Neutrophil (primary cell): ENCODE results near the gene HCRTR1.

Source experiments
- H3K27ac ChIP-seq: fragments of 200-600 bp; sonication (generic); 2 replicates; pipeline ENCODE4 v1.5.1; 2016; ENCODE audit warnings: mild to moderate bottlenecking, moderate library complexity
- H3K27me3 ChIP-seq: fragments of 200-600 bp; sonication (generic); 2 replicates; pipeline ENCODE4 v1.6.0; 2016; ENCODE audit warnings: mild to moderate bottlenecking
- H3K36me3 ChIP-seq: fragments of 200-600 bp; sonication (generic); 2 replicates; pipeline ENCODE4 v1.5.1; 2017
- H3K4me1 ChIP-seq, 2 experiments: fragments of 200-600 bp in 1 of 2; sonication (generic) in 1 of 2; 1 replicate in 1 of 2; 2 replicates in 1 of 2; pipeline versions ENCODE4 v1.5.1 to v1.6.1; 2013 to 2016; ENCODE audit warnings: low read depth in 1 of 2, low read length in 1 of 2, mild to moderate bottlenecking in 1 of 2, moderate library complexity in 1 of 2; ENCODE audit not compliant: control insufficient read depth in 1 of 2, insufficient read depth in 1 of 2
- H3K4me3 ChIP-seq, 2 experiments: fragments of 200-600 bp in 1 of 2; sonication (generic) in 1 of 2; 1 replicate in 1 of 2; 2 replicates in 1 of 2; pipeline ENCODE4 v1.5.1; 2013 to 2016; ENCODE audit warnings: low read depth in 1 of 2, low read length in 1 of 2, mild to moderate bottlenecking in 1 of 2, moderate library complexity in 1 of 2
- H3K9me3 ChIP-seq: fragments of 200-600 bp; sonication (generic); 2 replicates; pipeline ENCODE4 v1.5.1; 2016
- TF ChIP-seq, protein P1 (sequence below): fragments of 200-600 bp; sonication (generic); IDR thresholded peaks from 2 replicates; pipeline ENCODE4 v1.5.1; 2016; ENCODE audit warnings: antibody characterized with exemption

HCRTR1 gene

DNA sequence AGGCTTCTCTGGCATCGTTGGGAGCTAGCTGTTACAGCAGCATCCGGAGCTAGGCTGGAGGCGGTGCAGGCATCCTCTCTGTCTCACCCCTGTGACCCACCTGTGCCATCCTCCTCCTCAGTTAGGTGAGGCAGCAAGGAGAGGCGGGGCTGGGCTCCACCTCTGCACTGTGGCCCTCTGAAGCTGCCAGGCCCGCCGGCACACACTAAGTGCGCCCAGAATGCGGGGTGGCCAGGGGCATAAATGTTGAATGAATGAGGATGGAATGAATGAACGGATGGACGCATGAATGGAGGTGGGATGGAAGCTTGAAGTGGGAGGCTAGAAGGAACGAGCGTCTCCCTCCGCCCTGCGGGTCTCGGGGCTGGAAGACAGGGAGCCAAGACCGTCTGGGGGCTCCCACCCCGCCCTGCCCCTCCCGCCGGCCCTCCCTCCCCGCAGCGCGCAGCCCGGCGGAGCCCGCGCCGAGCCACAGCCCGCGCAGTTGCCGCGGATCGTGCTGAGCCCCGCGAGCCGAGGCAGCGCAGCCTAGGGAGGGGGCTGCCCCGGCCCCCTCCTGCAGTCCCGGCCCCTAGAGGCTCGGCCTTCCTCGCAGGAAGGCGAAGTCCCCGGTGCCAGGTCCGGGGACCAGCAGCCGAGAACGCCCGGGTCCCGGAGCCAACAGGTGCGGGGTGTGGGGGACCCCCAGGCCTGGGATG, at the start of gene HCRTR1:
Gene HCRTR1, plus strand, starts transcription at position 472 of the 698 bp plus-strand sequence. CDS start 1,504 bp downstream, outside the sequence.
- Histone ChIP-seq H3K27me3 (peaks cover 46% of the 10 kb centered on the region), H3K9me3 (no peaks in the 10 kb centered on the region), H3K27ac (no peak within 1 kb of the TSS), H3K4me3 (peak within 1 kb of the TSS in 1 of 2 experiments; percentile 39), H3K36me3 (no peaks in the 10 kb centered on the region), H3K4me1 (peaks cover 0 to 9% of the 10 kb centered on the region in 2 experiments)
- TF ChIP-seq, protein P1, sequence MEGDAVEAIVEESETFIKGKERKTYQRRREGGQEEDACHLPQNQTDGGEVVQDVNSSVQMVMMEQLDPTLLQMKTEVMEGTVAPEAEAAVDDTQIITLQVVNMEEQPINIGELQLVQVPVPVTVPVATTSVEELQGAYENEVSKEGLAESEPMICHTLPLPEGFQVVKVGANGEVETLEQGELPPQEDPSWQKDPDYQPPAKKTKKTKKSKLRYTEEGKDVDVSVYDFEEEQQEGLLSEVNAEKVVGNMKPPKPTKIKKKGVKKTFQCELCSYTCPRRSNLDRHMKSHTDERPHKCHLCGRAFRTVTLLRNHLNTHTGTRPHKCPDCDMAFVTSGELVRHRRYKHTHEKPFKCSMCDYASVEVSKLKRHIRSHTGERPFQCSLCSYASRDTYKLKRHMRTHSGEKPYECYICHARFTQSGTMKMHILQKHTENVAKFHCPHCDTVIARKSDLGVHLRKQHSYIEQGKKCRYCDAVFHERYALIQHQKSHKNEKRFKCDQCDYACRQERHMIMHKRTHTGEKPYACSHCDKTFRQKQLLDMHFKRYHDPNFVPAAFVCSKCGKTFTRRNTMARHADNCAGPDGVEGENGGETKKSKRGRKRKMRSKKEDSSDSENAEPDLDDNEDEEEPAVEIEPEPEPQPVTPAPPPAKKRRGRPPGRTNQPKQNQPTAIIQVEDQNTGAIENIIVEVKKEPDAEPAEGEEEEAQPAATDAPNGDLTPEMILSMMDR: no peak

DNA sequence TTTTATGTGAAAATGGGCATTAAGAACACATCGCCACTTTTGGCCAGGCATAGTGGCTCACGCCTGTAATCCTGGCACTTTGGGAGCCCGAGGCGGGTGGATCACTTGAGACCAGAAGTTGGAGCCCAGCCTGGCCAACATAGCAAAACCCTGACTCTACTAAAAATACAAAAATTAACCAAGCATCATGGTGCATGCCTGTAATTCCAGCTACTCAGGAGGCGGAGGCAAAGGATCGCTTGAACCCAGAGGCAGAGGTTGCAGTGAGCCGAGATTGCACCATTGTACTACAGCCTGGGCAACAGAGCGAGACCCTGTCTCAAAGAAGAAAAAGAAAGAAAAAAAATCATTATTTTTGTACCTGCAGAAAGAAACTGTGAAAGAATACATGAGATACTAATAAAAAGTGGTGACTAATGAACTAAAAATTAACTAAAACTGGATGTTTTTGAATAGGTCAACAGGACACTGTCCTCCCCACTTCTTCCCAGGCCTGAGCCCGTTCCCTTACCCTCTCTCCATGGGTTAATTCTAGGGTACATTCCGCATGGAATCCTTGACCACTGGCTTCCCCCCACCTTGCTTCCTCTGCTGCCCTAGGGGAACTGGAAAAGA, 49.4 kb upstream of the HCRTR1 start:
- H3K4me1 ChIP-seq: no peaks in the 10 kb centered on the region
- H3K36me3 ChIP-seq: no peaks in the 10 kb centered on the region
- H3K27ac ChIP-seq: no peak overlapping the region
- H3K27me3 ChIP-seq: no peaks in the 10 kb centered on the region
- no peaks in the 10 kb centered on the region for H3K9me3 ChIP-seq
- TF ChIP-seq, protein P1: no peak
- H3K4me3 ChIP-seq: no peak overlapping the region

DNA sequence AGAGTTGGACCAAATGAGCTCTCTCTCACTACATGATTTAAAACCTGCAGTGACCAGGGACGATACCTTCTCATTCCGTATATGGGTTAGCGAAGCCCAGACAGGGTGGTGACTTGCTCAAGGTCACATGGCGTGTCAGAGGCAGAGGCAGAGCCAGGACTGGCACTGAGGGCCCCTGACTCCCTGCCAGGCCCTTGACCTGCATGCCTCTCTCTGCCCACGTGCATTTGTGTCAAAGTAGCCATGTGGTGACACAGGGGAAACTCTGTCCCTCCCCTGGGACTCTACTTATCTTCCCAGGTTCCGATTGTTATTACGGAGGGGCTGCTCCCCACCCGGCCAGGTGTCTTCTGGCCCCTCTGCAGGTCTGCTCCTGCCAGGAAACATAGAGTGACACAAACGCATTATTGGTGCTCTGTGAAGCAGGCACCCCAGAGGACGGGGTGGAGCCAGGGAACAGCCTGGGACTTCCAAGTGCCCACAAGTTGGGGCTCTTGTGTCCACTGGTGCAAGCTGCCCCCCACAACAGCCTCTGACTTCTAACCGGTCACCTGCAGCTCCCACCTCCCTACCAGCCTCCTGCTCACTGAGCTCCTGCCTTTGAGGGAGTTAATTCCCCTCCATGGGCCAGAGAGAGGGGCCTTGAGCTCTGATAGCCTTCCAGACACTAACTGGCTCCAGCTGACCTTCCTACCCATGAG, 48.4 kb upstream of the HCRTR1 start:
- TF ChIP-seq, protein P1: no peak
- no peaks in the 10 kb centered on the region for H3K4me1 ChIP-seq
- H3K9me3 ChIP-seq: no peaks in the 10 kb centered on the region
- H3K4me3 ChIP-seq: no peak overlapping the region
- no peaks in the 10 kb centered on the region for H3K36me3 ChIP-seq
- H3K27ac ChIP-seq: no peak overlapping the region
- H3K27me3 ChIP-seq: no peaks in the 10 kb centered on the region

DNA sequence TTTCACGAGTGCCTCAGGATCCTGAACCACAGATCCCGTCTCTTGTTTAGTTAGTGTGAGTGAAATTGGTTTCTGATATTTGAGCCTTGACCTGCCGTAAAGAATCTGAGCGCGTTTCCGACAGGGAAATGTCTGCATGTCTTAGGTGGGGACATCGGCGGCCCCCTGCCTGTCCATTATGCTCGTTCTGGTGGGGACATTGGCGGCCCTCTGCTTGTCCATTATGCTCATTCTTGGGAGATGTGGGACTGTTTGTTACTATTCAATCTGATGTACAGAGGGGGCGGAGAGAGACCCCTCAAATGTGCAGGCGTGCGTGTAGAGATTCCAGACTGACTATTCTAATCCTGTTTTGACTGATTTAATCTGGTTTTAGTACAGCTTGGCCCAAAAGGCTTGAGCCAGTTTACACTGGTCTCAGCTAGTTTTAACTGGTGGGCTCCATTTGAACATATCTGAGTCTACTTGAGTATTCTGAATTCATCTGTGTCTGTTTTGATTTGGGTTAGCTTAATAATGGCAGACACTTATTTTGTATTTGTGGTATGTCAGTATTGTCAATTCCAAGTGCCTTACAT, 47.8 kb upstream of the HCRTR1 start:
- TF ChIP-seq, protein P1: no peak
- H3K36me3 ChIP-seq: no peaks in the 10 kb centered on the region
- H3K4me1 ChIP-seq: no peaks in the 10 kb centered on the region
- no peak overlapping the region for H3K27ac ChIP-seq
- H3K27me3 ChIP-seq: no peaks in the 10 kb centered on the region
- H3K9me3 ChIP-seq: no peaks in the 10 kb centered on the region
- no peak overlapping the region for H3K4me3 ChIP-seq

DNA sequence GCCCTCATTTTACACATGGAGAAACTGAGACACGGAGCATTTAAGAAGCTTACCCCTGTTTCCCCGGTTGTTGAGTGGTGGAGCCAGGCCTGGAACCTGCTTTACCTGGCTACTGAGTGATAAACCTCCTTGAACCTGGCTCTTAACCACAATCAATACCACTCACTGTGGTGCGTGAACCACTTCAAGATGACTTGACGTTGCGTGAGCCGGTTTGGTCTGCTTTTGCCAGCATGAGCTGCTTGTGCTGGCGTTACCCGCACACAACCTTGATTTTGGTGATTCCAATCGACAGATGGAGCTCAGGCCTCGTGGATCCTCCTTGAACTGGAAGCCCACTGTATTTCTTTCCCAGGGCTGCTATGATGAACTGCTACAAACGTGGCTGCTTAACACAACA, 47.3 kb upstream of the HCRTR1 start:
- H3K4me1 ChIP-seq: no peaks in the 10 kb centered on the region
- no peak overlapping the region for H3K27ac ChIP-seq
- TF ChIP-seq, protein P1: no peak
- H3K36me3 ChIP-seq: no peaks in the 10 kb centered on the region
- peaks cover 3% of the 10 kb centered on the region for H3K27me3 ChIP-seq
- no peaks in the 10 kb centered on the region for H3K9me3 ChIP-seq
- no peak overlapping the region for H3K4me3 ChIP-seq
